Dermis microvascular lymphatic vessel endothelial cell (primary cell): ENCODE data around the gene FCRL2. TPM values are rescaled to one million over a fixed set of nuclear protein-coding genes. Genes with fewer than 3 reads are reported as not detected.

ENCODE experiments used
- DNase-seq, 2 donors: peaks; one replicate each; pipeline versions ENCODE4 v3.0.0 to v3.0.0-alpha.2; 2010; ENCODE audit warnings: low read depth in 2 of 2
- total RNA-seq: library from RNA; depleted of rRNA; stranded (reverse); fragments of >200 nt; gene quantifications from 2 replicates; pipeline ENCODE4 v1.2.1, GENCODE V29; 2014

FCRL2 gene, protein sequence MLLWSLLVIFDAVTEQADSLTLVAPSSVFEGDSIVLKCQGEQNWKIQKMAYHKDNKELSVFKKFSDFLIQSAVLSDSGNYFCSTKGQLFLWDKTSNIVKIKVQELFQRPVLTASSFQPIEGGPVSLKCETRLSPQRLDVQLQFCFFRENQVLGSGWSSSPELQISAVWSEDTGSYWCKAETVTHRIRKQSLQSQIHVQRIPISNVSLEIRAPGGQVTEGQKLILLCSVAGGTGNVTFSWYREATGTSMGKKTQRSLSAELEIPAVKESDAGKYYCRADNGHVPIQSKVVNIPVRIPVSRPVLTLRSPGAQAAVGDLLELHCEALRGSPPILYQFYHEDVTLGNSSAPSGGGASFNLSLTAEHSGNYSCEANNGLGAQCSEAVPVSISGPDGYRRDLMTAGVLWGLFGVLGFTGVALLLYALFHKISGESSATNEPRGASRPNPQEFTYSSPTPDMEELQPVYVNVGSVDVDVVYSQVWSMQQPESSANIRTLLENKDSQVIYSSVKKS
- total RNA-seq: not detected in 2 replicates

DNA sequence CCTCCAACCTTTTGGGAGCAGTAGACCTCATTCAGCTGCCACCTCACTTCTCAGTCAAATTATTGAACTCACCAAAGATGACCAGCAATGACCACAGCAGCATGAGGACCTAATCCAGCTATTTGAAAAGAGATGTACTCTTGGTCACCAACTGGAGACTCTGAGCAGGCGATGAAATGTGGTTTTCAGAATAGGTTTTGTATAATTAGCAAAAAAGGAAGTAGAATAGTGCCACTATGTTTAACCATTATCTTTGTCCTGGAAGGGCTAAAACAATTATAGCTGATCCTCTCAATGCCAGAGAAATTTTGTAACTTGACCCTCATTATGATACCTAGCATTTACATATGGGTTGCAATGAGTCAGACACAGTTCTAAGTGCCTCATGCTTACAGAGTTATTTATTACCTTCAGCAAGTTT lies at the start of gene FCRL2:
Gene FCRL2, minus strand, starts transcription at position 162 of the 421 bp plus-strand sequence. Its CDS starts 59 bp downstream, at position 103.
- DNase-seq: no peak

DNA sequence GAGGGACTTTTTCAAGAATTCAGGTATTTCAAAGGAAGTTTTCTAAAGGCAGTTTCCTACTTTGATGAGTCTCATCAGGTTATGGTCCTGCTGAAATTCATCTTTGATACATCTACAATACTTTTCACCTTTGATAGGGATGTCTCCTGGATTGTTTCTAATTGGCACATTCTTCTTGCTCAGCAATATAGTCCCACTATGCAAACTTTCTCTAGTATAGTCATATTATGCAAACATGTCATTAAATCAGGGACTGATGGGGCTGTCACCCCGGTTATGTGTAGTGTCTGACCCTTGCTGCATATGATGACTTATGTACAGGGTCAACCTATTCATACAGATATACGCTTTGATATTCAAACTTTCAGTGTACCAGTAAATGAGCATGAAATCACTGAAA lies 43.4 kb upstream of the FCRL2 start:
- DNase-seq: no peak

DNA sequence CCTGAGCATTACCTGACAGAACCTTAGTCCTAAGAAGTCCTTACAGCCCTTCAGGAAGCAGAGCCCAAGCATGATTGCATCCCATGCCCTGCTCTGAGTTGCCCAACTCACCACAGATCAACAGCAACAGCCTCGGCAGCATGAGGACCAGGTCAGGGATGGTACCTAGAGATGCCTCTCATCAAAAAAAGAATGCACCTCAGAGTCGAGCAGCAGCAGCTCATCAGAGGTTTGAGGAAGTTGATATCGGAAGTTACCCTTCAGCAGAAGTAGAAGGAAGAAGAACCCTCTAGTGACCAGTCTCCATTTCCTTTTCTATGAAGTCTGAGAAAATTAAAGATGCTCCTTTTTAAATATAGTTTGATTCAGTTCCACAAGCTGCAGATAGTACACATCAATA lies 43.0 kb upstream of the FCRL2 start, which contains the start of gene FCRL1:
Gene FCRL1, minus strand, starts transcription at position 225 of the 400 bp plus-strand sequence. Its CDS starts 83 bp downstream, at position 142.
- no peak for DNase-seq

DNA sequence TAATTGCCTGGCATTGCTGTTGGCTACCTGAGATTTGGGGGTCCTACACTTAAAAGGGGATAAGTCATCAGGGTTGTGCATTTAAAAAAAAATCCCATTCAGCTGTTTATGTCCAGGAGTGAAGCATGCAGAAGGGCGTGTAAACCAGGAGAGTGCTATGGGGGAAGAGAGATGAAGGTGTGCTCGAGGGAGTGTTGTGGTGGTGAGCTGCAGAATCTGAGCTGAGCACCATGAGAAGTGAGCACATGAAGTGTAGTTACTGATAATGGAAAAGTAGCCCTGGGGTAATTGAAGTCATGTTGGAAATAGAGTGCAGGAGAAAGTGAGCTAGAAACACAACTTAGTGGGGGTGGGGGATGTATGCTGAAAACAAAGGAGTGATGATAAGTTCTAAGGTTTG lies 42.3 kb upstream of the FCRL2 start:
- no peak for DNase-seq

DNA sequence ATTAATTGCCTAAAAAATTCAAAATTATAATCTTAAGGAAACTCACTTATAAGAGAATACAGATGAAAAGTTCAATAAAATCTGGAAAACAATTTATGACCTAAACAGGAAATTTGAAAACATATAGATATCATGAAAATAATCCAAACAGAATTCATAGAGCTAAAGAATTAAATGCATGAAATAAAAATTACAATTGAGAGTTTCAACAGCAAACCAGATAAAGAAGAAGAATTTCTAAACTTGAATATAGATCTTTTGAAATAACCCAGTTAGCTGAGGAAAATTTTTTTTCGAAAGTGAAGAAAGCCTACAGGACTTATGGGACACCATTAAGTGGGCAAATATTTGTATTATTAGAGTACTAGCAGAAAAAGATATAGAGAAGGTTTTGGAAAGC lies 36.3 kb upstream of the FCRL2 start:
- DNase-seq: no peak

DNA sequence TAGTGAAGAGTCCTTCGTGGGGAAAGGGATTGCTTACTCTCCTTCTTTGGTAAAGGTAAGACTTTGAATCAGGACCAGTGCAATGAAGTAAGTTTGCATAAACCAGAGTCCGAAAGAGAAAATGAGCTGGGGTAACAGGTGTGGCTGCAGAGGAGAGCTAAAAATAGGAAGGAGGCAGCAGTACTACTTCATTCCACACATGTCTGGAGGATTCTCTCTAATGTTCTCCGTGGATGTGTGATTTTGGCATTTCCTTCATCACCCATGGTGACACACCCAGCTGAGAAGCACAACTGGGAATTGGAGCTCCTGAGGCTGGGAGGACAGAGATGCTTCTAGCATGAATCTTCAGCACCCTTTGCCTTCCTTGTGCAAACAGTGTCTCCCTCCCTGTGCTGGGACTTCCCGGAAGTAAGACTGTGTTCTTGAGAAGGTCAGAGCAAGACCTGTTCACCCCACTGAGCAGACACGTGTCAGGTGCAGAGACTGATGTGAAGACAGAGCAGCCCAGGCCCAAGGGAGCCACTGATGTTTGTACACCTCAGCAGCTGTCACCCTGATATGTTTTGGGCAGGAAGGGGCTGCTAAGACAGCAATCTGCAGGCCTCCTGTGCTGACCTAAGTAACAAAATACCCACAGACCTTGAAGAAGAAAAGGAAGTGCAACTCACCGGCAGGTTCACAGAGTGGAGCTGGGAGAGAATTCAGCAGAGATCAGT lies 29.7 kb upstream of the FCRL2 start:
- DNase-seq: no peak

DNA sequence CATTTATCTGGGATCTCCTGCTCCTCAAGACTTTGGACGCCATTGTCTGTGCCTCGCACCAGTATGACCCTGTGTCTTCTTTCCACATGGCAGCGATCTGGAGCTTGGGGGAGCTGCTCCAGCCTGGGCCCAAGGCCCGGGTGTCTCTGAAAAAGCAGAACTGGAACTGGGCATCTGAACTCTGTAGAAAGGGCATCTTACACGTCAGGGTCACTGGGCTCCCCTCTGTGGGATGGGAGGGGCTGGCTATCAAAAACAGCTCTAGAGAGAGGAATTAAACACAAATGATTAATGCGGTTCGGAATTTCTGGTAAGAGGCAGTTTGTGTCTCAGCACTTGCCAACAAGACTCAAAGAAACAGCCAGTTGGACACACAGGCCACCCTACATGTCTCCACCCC lies 26.9 kb upstream of the FCRL2 start:
- DNase-seq: no peak

DNA sequence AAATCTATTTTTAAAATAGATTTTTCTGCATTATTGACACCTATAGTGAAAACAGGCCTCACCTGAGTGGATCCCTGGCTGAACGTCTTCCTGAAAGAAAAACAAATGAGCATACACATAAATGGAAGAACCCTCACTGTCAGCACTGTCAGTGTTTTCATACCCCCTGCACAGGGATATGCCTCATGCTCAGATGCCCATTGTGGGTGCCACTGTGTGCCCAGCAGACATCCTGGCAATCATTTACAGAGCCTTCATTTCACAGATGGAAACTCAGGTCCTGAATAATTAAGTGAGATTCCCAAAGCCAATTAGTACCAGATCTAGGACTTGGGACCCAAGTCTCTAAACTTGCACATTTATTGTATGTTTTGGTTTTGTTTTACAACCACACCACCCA lies 23.1 kb upstream of the FCRL2 start:
- DNase-seq: no peak

DNA sequence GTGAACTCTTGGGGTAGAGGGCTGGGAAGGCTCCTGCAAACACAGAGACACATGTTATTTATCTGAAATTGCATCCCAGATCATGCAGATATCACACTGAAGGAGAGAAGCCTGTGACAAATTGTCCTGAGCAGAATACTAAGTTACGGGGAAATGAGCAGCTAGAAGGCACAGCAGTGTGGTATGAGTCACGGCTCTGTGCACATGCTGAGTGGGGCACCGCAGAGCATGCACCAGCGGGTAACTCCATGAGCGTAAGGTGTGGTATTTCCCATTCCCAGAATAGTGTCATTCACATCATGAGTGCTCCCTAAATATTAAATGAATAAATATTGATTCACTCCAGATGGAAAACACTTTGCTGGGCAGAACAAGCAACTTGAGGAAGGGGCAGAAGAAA lies 21.3 kb upstream of the FCRL2 start:
- DNase-seq: no peak

DNA sequence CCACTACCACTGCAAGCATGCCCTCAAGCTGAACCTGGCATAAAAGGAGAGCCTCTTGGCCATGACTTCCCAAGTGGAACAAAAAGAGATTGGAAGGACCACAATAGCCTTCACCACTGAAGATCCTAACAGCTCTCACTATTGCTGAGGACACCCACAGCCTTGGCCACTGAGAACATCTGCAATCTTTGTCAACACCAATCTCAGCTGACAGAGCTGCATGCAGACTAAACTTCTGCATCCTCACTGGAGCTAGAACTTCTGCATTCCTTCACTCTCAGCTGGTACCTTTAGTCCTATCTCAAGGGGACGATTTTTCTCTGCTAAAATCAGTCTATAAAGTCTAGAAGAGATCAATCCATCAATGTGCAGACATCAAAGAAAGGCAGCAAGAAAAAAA lies 8.3 kb upstream of the FCRL2 start:
- DNase-seq: no peak

DNA sequence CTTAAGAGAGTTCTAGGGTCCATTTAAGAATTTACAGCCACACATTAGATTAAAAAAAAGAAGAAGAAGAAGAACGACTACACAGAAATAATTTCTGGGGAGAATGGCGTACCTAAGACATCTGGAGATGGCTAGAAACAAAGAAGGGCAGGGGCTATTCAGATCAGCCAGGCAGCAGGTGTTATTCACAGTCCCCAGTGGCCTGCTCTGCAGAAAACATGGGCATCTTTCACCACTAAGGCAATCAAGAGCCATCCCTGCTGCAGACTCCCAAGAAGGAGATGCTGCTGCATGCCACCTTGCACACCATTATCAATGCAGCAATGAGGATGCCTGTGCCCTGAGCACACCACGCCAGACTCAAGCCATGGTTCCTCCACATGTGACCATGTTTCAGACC lies 7.9 kb upstream of the FCRL2 start:
- no peak for DNase-seq

DNA sequence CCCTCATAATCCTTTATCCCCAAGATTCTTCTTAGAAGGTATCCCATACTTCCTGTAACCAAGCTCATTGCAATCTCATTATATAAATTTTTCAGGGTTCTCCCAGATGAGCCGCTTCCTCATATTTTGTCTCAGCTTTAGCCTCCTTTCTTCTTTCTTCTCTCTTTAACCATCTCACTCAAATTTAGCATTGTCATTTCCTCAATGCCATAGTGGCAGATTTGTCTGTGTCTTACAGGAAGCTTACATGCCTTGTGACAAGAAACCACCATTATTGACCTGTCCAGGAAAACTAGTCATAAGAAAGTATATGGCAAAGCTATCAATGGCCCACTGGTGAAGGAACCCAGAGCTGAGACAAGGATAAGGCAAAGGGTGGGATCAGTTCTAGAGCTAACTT lies 6.0 kb upstream of the FCRL2 start:
- no peak for DNase-seq

DNA sequence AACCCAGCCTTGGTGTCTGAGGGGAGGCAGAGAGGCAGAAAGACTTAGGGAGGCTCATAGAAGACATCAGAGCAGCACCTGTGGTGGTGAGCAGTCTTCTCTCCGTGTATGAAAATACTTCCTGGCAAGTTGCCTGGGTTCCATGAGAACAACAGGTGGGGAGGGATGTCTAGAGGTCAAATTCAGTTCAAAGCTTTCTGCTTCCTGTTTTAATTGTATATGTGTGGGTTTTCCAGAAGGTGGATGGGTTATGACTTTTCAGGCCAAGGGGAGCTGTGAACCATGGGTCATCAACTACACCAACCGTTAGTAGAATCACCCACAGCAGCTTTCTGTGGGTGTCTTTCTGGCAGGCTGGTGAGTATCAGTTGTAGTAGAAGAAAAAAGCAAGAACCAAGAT lies 4.1 kb upstream of the FCRL2 start:
- DNase-seq: no peak

DNA sequence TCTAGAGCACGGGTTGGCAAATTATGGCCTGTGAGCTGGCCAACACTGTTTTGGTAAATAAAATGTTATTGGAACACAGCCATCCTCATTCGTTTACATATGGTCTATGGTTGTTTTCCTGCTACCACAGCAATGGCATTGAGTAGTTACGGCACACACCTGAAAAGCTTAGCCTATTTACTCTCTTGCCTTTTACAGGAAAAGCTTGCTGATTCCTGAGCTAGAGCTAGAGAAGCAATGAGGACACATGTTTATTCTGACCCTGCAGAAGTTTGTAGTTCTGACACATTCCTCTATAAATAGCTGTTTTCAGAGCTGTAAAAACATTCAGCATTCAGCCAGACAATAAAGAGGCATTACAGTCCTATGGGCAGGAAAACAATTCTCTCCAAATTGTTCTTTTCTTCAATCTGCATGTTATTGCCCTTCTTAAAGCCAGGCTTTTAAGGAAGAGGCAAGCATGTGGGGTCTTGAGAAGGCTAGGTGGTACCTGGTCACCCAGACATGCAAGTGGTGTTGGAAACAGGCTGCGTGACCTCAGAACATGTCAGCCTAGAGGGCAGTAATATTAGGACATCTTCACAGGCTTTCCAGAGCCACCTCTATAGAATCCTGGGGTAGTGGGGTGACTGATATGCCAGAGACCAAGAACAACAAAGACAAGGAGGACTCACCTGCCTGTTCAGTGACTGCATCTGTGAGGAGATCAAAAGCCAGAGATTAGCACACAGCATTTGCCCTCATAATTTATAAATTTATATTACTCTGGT lies 1.6 kb downstream of the FCRL2 start:
- DNase-seq: no peak

DNA sequence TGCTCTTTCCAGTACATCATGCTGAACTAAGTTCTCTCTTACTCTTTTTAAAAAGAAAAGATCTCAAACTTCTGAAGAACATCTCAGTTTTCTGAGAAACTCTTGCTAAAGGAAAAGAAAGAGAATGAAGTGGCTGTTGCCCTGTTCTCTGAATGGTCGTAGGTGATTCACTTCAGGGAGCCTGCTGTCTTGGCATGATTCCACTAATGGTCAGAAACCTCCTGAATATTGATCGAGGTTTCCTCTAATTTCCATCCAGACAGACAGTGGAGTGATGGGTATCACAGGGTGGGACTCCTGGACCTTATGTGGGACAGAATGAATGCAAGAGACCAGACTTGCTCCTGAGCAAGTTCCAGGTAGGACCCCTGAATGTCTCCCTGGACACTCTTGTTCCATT lies 2.5 kb downstream of the FCRL2 start:
- DNase-seq: no peak

DNA sequence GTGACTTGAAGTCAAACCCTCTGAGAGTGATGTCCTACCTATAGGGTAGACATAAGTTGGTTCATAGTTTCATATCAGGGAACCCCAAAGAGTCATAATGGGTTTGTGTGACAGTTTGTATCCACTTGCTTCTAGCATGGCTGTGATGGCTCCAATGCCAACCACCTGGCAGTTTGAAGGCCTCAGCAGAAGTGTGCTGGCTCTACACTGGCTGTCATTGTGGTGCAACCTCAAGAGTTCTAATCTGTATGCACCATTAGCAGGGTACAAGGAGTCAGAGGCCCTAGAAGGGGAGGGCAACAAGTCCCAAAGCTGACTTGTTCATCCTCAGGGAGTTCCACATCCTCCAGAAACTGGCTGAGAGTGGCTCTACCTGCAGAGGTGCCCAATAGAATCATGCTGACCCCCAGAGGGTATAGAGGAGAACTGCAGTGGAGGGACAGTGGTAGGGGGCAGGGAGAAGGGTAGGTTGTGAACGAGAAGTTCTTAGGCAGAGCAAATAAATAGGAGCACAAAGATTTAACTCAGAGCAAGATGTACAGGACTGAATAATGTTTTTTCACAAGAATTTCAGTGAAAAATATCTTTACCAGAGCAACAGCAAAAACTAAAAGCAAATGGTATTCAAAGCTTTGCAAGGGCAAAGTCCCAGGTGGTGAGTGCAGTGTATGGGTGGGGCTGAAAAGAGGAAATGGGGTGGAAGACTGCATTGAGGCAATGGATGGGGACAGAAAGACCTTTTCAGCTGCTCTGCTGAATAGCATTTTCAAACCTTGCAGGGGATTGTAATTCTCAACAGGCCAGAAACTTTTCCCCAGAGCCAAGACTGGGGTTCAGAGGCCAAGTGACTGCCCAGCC lies 3.2 kb downstream of the FCRL2 start:
- DNase-seq: no peak

DNA sequence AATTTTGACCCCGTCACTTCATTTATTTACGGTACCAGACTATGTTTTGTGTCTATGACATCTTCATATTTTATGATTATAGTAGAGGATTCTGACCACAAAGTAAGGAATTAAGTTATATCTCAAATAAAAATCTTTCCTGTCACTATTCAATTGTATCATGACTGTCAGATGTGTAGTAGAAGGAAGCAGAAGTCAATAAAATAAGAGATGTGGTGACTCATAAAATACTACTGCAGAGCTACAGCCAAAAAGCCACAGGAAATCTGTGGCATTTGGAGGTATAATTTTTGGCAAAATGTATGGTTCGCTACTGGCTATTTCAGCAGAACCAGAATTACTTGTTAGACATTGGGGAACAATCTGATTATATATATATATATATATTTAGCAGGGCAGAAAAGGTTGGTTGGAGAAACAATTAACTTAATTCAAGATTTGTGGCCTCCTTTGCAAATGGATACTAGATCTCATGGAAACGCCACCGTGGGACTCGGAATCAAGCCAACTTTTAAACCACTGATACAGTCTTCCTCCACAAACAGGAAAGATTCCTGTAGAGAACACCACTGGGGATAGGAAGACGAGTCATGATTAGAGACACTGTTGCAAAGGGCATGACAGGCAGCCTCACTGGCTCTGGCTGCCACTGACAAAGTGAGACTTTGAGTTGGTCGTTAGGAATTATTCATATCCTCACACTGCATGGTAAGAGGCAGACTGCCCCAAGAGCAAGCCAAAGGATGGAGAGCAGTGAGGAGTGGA lies 5.1 kb downstream of the FCRL2 start:
- no peak for DNase-seq

DNA sequence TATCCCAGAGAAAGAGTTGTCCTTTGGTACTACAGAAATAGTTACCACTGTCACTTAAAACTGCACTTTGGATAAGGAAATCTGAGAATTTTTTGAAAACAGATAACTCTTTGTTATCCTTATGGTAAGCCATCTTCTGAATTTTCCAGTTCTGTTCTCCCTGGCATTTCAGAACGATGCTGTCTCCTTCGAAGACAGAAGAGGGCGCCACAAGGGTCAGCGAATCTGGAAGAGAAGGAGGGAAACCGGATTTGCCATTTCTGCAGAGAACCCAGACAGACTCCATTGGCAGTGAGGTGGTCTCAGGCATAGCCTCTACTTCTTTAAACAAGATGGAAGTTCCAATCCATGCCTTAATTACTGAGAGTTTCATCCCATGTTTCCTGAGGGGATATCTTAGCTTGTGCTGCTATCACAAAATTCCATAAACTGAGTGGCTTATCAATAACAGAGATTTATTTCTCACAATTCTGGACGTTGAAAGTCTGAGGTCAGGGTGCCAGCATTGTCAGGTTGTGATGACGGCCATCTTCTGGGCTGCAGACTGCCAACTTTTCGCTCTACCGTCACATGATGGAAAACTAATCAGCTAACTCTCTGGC lies 6.4 kb downstream of the FCRL2 start:
- DNase-seq: no peak

DNA sequence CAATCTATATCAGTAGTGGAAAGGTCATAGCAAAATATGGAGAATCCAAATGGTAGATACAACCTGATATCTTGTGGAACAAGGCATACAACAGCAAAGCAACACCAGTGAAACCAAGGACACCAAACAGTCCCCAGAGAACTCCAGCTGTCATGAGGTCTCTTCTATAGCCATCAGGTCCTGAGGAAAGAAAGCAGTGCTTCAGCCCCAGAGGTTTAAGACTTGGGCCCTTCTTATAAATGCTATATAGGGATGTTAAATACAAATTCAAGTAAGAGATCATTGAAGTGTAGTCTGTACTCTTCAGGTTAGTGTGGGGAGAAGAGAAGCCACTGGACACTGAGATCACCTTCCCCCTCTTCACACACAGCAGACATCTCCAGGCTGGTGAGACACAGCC lies 10.1 kb downstream of the FCRL2 start:
- no peak for DNase-seq

DNA sequence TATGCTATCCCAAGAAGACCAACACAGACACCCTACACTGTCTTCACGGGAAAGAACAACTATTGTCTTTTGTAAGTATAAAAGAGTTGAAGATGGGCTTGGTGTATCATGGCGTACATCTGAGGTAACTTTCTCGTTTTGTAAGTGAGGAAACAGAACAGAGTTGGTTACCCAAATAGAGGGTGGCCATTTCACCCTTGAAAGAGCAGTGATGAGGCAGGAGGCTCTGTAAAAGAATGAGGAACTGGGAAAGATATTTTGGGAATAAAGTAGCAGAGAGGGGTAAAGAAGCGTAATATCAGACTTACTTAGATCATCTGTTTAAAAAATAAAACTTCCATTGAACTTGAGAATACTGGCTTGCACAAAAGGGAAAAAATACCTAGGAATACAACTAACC lies 18.9 kb downstream of the FCRL2 start:
- no peak for DNase-seq
